WI38 (cell line): ENCODE results near the gene PROB1.
"Not testable (repeated sequence)": the region's sequence is repeated elsewhere in the genome, so short reads cannot be mapped to it uniquely, and the experiment has no call there.

Experiments used
- H3K4me3 ChIP-seq: 2 replicates; pipeline ENCODE4 v1.5.1; 2011; ENCODE audit warnings: low read depth, mild to moderate bottlenecking, control low read depth, low read length
- TF ChIP-seq, protein P1 (sequence below): IDR thresholded peaks from 2 replicates; pipeline ENCODE4 v1.5.1; 2012; ENCODE audit warnings: low read depth, mild to moderate bottlenecking, control low read depth, low read length

Gene PROB1

DNA sequence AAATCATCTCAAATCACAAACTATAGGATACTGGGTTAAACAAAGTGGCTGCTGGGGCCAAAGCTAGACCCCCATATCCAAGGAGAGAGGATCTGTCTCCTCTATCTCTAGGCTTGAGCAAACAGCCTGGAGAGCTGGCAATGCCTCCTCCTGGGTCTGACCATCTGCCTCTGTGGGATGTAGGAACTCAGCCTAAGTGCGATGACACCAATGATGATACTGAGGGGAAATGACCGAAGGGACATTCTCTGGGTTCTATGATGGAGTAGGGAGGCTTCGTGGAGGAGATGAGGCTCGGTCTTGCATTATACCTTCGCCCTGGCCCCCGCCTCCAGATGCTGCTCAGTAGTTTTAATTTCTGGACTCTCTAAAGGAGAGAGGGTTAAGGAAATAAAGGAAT is 18.2 kb upstream of the PROB1 start:
- TF ChIP-seq, protein P1, sequence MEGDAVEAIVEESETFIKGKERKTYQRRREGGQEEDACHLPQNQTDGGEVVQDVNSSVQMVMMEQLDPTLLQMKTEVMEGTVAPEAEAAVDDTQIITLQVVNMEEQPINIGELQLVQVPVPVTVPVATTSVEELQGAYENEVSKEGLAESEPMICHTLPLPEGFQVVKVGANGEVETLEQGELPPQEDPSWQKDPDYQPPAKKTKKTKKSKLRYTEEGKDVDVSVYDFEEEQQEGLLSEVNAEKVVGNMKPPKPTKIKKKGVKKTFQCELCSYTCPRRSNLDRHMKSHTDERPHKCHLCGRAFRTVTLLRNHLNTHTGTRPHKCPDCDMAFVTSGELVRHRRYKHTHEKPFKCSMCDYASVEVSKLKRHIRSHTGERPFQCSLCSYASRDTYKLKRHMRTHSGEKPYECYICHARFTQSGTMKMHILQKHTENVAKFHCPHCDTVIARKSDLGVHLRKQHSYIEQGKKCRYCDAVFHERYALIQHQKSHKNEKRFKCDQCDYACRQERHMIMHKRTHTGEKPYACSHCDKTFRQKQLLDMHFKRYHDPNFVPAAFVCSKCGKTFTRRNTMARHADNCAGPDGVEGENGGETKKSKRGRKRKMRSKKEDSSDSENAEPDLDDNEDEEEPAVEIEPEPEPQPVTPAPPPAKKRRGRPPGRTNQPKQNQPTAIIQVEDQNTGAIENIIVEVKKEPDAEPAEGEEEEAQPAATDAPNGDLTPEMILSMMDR = no peak
- H3K4me3 ChIP-seq = no peak overlapping the region

DNA sequence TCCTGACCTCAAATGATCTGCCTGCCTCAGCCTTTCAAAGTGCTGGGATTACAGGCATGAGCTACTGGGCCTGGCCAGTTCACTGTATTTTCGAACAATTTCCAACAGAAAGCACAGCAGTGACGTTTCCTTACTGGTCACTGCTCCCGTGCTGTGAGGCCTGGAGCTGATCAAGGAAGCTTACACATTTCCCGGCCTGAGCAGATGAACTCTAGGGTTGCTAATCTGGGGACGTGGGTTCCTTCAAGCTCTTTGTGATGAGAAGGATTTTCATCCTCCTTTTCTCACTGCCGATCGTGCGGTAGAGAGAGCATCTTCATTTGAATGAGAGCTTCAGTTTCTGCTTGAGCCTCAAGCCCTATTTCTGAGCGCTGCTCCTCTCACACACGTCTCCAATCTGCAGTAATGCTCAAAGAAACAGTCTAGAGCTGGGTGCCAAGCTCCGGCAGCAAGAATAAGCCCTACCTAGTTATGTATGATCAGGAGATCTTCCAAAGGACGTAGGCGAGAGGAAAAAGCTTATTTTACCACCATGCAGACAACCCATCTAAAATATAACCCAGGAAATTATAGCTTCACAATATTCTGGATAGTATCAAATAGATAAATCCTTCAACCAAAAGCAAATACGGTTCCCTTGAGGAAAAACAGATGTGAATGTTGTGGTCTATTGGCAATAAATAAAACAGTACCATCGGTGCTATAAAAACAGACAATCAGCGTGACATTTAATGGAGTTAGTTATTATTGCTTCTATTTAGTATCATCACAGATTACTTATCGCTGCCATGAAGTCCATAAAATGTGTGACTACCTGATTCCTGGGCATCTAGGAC is 16.3 kb upstream of the PROB1 start:
- no peak overlapping the region for H3K4me3 ChIP-seq
- TF ChIP-seq, protein P1 = no peak

DNA sequence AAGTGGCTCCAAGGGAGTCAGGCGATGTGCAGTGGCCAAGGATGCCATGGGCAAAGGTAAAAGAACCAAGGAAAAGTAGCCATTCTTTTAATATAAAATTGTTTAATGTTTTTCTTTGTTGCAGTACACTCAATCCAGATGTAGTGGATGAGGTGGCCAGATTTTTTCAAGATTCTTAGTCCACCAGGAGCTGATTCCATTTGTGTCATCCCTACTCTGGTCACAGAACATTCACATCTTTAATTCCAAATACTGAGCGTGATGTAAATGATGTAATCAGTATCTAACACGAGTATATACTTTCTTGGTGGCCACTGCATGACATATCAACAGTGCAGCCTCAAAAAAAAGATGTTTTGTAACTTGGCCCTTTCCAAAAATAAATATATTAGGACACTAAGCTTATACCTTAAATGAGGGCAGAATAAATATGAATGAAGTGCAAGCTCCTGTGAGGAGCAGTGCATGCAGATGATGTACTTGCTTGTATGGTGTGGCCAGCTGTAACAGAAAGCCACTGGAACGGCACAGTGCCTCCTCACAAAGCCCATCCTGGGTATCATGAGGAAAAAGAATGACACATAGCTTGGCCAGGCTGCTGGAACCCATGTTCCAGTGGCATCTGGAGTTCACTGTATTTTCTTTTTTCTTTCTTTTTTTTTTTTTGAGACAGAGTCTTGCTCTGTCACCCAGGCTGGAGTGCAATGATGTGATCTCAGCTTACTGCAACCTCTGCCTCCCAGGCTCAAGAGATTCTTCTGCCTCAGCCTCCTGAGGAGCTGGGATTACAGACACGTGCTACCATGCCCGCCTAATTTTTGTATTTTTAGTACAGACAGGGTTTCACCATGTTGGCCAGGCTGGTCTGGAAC is 15.5 kb upstream of the PROB1 start:
- no peak overlapping the region for H3K4me3 ChIP-seq
- TF ChIP-seq, protein P1 = no peak

- not testable (repeated sequence) for H3K4me3 ChIP-seq
Measured at GRCh38 chr5:139409116-139409515, 14.2 kb upstream of the PROB1 start.

- TF ChIP-seq, protein P1 = no peak
- no peak overlapping the region for H3K4me3 ChIP-seq
Measured at GRCh38 chr5:139408191-139408590, 13.3 kb upstream of the PROB1 start.

GRCh38 chr5:139407517-139407916 is 12.6 kb upstream of the PROB1 start:
- H3K4me3 ChIP-seq = no peak overlapping the region
- TF ChIP-seq, protein P1 = no peak

GRCh38 chr5:139406963-139407362 is 12.1 kb upstream of the PROB1 start:
- H3K4me3 ChIP-seq = no peak overlapping the region
- TF ChIP-seq, protein P1 = no peak
